Fibroblast of villous mesenchyme (primary cell): ENCODE results near the gene ZSCAN12. TPM values are rescaled to one million over a fixed set of nuclear protein-coding genes. Genes with fewer than 3 reads are reported as not detected.

ENCODE experiments used
- DNase-seq: peaks from one replicate; pipeline ENCODE4 v3.0.0-alpha.2; 2010; ENCODE audit warnings: low read depth
- H3K4me3 ChIP-seq: 2 replicates; pipeline ENCODE4 v1.5.1; 2011; ENCODE audit warnings: low read depth, mild to moderate bottlenecking, low read length
- CTCF ChIP-seq: IDR thresholded peaks from 2 replicates; pipeline ENCODE4 v1.5.1; 2012; ENCODE audit warnings: low read depth, mild to moderate bottlenecking, low read length; ENCODE audit not compliant: insufficient read depth
- total RNA-seq: library from RNA; depleted of rRNA; stranded (reverse); fragments of >200 nt; gene quantifications from 2 replicates; pipeline ENCODE4 v1.2.3, GENCODE V29; 2012

ZSCAN12 gene
- total RNA-seq, 1 donor, result 6.9 TPM

GRCh38 chr6:28349344-28349891, 50.1 kb downstream of the ZSCAN12 start:
- TF ChIP-seq CTCF, result no peak
- peak overlapping the region; percentile 90 for H3K4me3 ChIP-seq
- no peak for DNase-seq

GRCh38 chr6:28347119-28347518, 52.4 kb downstream of the ZSCAN12 start:
- no peak overlapping the region for H3K4me3 ChIP-seq
- no peak for DNase-seq
- TF ChIP-seq CTCF, result no peak

GRCh38 chr6:28345201-28345600, 54.3 kb downstream of the ZSCAN12 start:
- no peak for TF ChIP-seq CTCF
- H3K4me3 ChIP-seq, result no peak overlapping the region
- DNase-seq, result no peak

- no peak for DNase-seq
- H3K4me3 ChIP-seq, result no peak overlapping the region
- TF ChIP-seq CTCF, result no peak
Measured at GRCh38 chr6:28343898-28344677, 55.5 kb downstream of the ZSCAN12 start.

GRCh38 chr6:28340310-28341095, 59.0 kb downstream of the ZSCAN12 start:
- no peak for TF ChIP-seq CTCF
- DNase-seq, result no peak
- no peak overlapping the region for H3K4me3 ChIP-seq

GRCh38 chr6:28337121-28337520, 62.4 kb downstream of the ZSCAN12 start:
- H3K4me3 ChIP-seq, result peak overlapping the region; percentile 77
- no peak for DNase-seq
- no peak for TF ChIP-seq CTCF
